Neutrophil (primary cell): Measurements from ENCODE around the gene ENG.

ENCODE experiments used
- H3K27ac ChIP-seq: fragments of 200-600 bp; sonication (generic); 2 replicates; pipeline ENCODE4 v1.5.1; 2016; ENCODE audit warnings: mild to moderate bottlenecking, moderate library complexity
- H3K27me3 ChIP-seq: fragments of 200-600 bp; sonication (generic); 2 replicates; pipeline ENCODE4 v1.6.0; 2016; ENCODE audit warnings: mild to moderate bottlenecking
- H3K36me3 ChIP-seq: fragments of 200-600 bp; sonication (generic); 2 replicates; pipeline ENCODE4 v1.5.1; 2017
- H3K4me1 ChIP-seq, 2 experiments: fragments of 200-600 bp in 1 of 2; sonication (generic) in 1 of 2; 1 replicate in 1 of 2; 2 replicates in 1 of 2; pipeline versions ENCODE4 v1.5.1 to v1.6.1; 2013 to 2016; ENCODE audit warnings: low read depth in 1 of 2, low read length in 1 of 2, mild to moderate bottlenecking in 1 of 2, moderate library complexity in 1 of 2; ENCODE audit not compliant: control insufficient read depth in 1 of 2, insufficient read depth in 1 of 2
- H3K4me3 ChIP-seq, 2 experiments: fragments of 200-600 bp in 1 of 2; sonication (generic) in 1 of 2; 1 replicate in 1 of 2; 2 replicates in 1 of 2; pipeline ENCODE4 v1.5.1; 2013 to 2016; ENCODE audit warnings: low read depth in 1 of 2, low read length in 1 of 2, mild to moderate bottlenecking in 1 of 2, moderate library complexity in 1 of 2
- H3K9me3 ChIP-seq: fragments of 200-600 bp; sonication (generic); 2 replicates; pipeline ENCODE4 v1.5.1; 2016
- CTCF ChIP-seq: fragments of 200-600 bp; sonication (generic); IDR thresholded peaks from 2 replicates; pipeline ENCODE4 v1.5.1; 2016; ENCODE audit warnings: antibody characterized with exemption

ENG gene

GRCh38 chr9:127877566-127877998 is 23.1 kb upstream of the ENG start, which contains the start of gene AK1:
Gene AK1 (minus strand): TSS chr9:127877675. CDS start chr9:127874617, 3,058 bp downstream.
- Histone ChIP-seq H3K4me3 (no peak within 1 kb of the TSS), H3K9me3 (no peaks in the 10 kb centered on the region), H3K27me3 (peaks cover 32% of the 10 kb centered on the region), H3K36me3 (no peaks in the 10 kb centered on the region), H3K27ac (no peak within 1 kb of the TSS), H3K4me1 (peaks cover 0 to 7% of the 10 kb centered on the region in 2 experiments)
- no peak for TF ChIP-seq CTCF

- H3K27me3 ChIP-seq: peaks cover 32% of the 10 kb centered on the region
- no peak overlapping the region for H3K4me3 ChIP-seq
- no peak overlapping the region for H3K27ac ChIP-seq
- TF ChIP-seq CTCF: no peak
- no peaks in the 10 kb centered on the region for H3K36me3 ChIP-seq
- H3K4me1 ChIP-seq: peaks cover 0 to 7% of the 10 kb centered on the region in 2 experiments
- no peaks in the 10 kb centered on the region for H3K9me3 ChIP-seq
Measured at GRCh38 chr9:127876764-127877562, 22.5 kb upstream of the ENG start.

DNA sequence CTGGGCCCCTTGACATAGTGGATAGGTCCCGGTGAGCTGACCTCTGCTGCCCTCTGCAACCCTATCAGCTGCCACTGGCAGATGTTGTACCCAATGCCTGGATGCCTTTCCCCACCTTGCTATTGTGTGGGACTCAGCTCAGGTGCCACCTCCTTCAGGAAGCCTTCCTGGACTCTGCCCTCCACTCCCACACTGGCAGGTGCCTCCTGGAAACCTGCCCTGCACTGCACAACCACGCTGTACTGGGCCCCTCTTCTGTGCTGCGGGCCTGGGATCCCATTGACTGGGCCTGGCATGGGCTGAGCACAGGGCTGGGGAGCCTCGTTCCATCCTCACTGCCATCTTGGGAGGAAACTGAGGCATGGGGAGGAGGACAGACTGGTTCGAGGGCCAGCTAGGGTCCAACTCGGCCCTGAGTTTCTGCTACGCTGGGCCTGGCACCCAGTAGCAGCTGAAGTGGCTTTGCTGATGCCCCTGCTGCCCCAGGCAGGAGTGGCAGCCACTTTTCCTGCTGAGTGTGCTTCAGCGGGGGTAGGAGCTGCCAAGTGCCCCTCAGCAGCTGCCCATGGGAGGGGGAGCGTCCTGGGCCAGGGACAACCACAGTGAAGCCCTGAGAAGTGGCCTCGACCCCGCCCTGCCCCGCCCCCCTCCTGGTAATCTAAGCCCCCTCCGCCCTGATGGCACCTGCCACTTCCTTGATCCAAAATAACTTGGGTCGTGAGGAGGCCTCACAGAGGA is 21.7 kb upstream of the ENG start:
- Histone ChIP-seq H3K4me3 (no peak overlapping the region), H3K4me1 (peaks cover 0 to 7% of the 10 kb centered on the region in 2 experiments), H3K27ac (no peak overlapping the region), H3K36me3 (no peaks in the 10 kb centered on the region), H3K27me3 (peaks cover 32% of the 10 kb centered on the region), H3K9me3 (no peaks in the 10 kb centered on the region)
- no peak for TF ChIP-seq CTCF

DNA sequence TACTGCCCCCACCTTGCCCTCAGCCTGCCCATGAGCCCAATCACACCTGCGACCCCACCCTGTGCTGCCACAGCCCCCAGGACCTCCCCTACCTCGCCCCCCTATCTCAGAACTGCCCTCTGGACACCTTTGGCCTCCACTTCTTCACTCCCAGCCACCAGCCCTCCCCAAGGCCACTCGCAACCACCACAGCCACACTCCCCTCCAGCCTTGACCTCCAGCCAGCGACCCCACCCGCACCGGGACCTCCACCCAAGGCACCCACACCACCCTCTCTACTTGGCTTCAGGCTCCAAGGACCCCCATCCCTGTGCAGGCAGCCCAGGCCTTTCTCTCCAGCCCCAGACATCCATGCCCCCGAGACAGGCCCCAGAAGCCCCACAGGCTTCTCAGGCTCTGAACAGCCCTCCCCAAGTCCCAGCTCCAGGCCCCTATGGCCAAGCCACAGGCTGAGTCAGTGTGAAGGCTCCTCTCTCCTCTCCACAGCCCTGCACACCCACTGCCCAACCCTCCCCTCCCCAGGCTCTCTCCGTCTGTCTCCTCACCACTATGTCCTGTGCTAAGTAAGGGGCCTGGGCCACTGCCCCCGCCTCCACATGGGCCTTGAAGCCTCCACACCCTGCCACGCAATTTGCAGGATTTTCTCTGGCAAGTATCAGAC is 21.0 kb upstream of the ENG start:
- H3K9me3 ChIP-seq: no peaks in the 10 kb centered on the region
- H3K4me1 ChIP-seq: peaks cover 0 to 7% of the 10 kb centered on the region in 2 experiments
- H3K4me3 ChIP-seq: no peak overlapping the region
- H3K36me3 ChIP-seq: no peaks in the 10 kb centered on the region
- H3K27ac ChIP-seq: no peak overlapping the region
- TF ChIP-seq CTCF: no peak
- peaks cover 32% of the 10 kb centered on the region for H3K27me3 ChIP-seq

- Histone ChIP-seq H3K9me3 (no peaks in the 10 kb centered on the region), H3K4me3 (no peak overlapping the region), H3K4me1 (peaks cover 0 to 7% of the 10 kb centered on the region in 2 experiments), H3K27me3 (peaks cover 32% of the 10 kb centered on the region), H3K36me3 (no peaks in the 10 kb centered on the region), H3K27ac (no peak overlapping the region)
- TF ChIP-seq CTCF: no peak
Measured at GRCh38 chr9:127874301-127875221, 20.1 kb upstream of the ENG start.
